HG03342 (cell line): ENCODE measurements around the gene ITPK1.

ENCODE experiments used
- ATAC-seq: cut with Tn5 transposase; IDR thresholded peaks from one replicate; pipeline ENCODE4 v1.9.1; 2021; ENCODE audit warnings: mild to moderate bottlenecking, moderate library complexity; ENCODE audit not compliant: unreplicated experiment

Gene ITPK1

GRCh38 chr14:92958373-92959188, 157.1 kb downstream of the ITPK1 start:
- ATAC-seq, result no peak

GRCh38 chr14:92956961-92957360, 158.8 kb downstream of the ITPK1 start:
- no peak for ATAC-seq

GRCh38 chr14:92955381-92955780, 160.3 kb downstream of the ITPK1 start:
- ATAC-seq, result no peak

GRCh38 chr14:92954933-92955332, 160.8 kb downstream of the ITPK1 start:
- ATAC-seq, result no peak

GRCh38 chr14:92953526-92953925, 162.2 kb downstream of the ITPK1 start:
- no peak for ATAC-seq

- ATAC-seq, result no peak
Measured at GRCh38 chr14:92952481-92953298, 163.0 kb downstream of the ITPK1 start.

GRCh38 chr14:92951912-92952471, 163.7 kb downstream of the ITPK1 start:
- ATAC-seq, result peak; percentile 83

GRCh38 chr14:92951261-92951660, 164.5 kb downstream of the ITPK1 start:
- no peak for ATAC-seq

- ATAC-seq, result no peak
Measured at GRCh38 chr14:92950773-92951172, 165.0 kb downstream of the ITPK1 start.

- no peak for ATAC-seq
Measured at GRCh38 chr14:92950193-92950540, 165.6 kb downstream of the ITPK1 start.

- no peak for ATAC-seq
Measured at GRCh38 chr14:92949496-92950192, 166.1 kb downstream of the ITPK1 start.

GRCh38 chr14:92948647-92949046, 167.1 kb downstream of the ITPK1 start:
- no peak for ATAC-seq

GRCh38 chr14:92946847-92947545, 168.7 kb downstream of the ITPK1 start:
- no peak for ATAC-seq

- no peak for ATAC-seq
Measured at GRCh38 chr14:92945959-92946846, 169.5 kb downstream of the ITPK1 start.

GRCh38 chr14:92945544-92945943, 170.2 kb downstream of the ITPK1 start:
- no peak for ATAC-seq

GRCh38 chr14:92944976-92945375, 170.7 kb downstream of the ITPK1 start:
- no peak for ATAC-seq

GRCh38 chr14:92943855-92944570, 171.7 kb downstream of the ITPK1 start:
- no peak for ATAC-seq

GRCh38 chr14:92942976-92943710, 172.6 kb downstream of the ITPK1 start:
- ATAC-seq, result no peak
